Esophagus (tissue), 2 donors: Measurements from ENCODE around the gene ARFRP1. TPM values are rescaled to one million over a fixed set of nuclear protein-coding genes. Genes with fewer than 3 reads are reported as not detected.
A peak's percentile ranks its signal among the peaks of the same experiment; 100 is the strongest.

Experiments used
- H3K27ac ChIP-seq, 2 donors: one replicate each; pipeline ENCODE4 v1.5.1; 2013; ENCODE audit warnings: low read depth in 2 of 2, mild to moderate bottlenecking in 2 of 2, inconsistent platforms in 1 of 2, low read length in 1 of 2, moderate library complexity in 1 of 2
- H3K27me3 ChIP-seq, 2 donors: one replicate each; pipeline ENCODE4 v1.6.1; 2013; ENCODE audit warnings: low read length in 2 of 2, control low read depth in 1 of 2, mild to moderate bottlenecking in 1 of 2; ENCODE audit not compliant: insufficient read depth in 2 of 2, control insufficient read depth in 1 of 2
- H3K36me3 ChIP-seq, 2 donors: one replicate each; pipeline ENCODE4 v1.6.1; 2013; ENCODE audit warnings: low read length in 1 of 2; ENCODE audit not compliant: control insufficient read depth in 2 of 2, insufficient read depth in 2 of 2
- H3K4me1 ChIP-seq, 2 donors: one replicate each; pipeline ENCODE4 v1.6.1; 2013; ENCODE audit warnings: low read length in 1 of 2; ENCODE audit not compliant: control insufficient read depth in 2 of 2, insufficient read depth in 2 of 2
- H3K4me3 ChIP-seq, 2 donors: one replicate each; pipeline ENCODE4 v1.5.1; 2013; ENCODE audit warnings: low read length in 2 of 2, mild to moderate bottlenecking in 2 of 2, low read depth in 1 of 2, moderate library complexity in 1 of 2
- H3K9me3 ChIP-seq, 2 donors: one replicate each; pipeline ENCODE4 v1.6.1; 2013; ENCODE audit warnings: mild to moderate bottlenecking in 2 of 2, low read depth in 1 of 2, low read length in 1 of 2, moderate library complexity in 1 of 2; ENCODE audit not compliant: control insufficient read depth in 2 of 2, insufficient read depth in 1 of 2
- WGBS, 2 donors: extraction: QIAGEN DNeasy Blood & Tissue Kit; methylation state at CpG; one replicate each; pipeline ENCODE4 v1.1.7; 2013; 5-methylcytosine and 5-hydroxymethylcytosine counted together
- polyA plus RNA-seq, 2 donors: library from polyadenylated mRNA; stranded (reverse); fragments of 200-250 nt; gene quantifications; one replicate each; pipeline ENCODE4 v1.2.3, GENCODE V29; 2013
- donor health status: healthy with polysubstance abuse.
- donor health status: Bipolar disorder and iron deficiency.

ARFRP1 gene
- polyA plus RNA-seq, 2 donors: 33.9 to 35.4 TPM

DNA sequence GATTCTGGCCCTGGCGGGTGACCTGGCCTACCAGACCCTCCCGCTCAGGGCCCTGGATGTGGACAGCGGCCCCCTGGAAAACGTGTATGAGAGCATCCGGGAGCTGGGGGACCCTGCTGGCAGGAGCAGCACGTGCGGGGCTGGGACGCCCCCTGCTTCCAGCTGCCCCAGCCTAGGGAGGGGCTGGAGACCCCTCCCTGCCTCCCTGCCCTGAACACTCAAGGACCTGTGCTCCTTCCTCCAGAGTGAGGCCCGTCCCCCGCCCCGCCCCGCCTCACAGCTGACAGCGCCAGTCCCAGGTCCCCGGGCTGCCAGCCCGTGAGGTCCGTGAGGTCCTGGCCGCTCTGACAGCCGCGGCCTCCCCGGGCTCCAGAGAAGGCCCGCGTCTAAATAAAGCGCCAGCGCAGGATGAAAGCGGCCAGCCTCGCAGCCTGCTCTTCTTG lies 30.9 kb upstream of the ARFRP1 start:
- Histone ChIP-seq H3K4me1 (peaks cover 6 to 26% of the 10 kb centered on the region in 2 donors), H3K27me3 (no peaks in the 10 kb centered on the region), H3K36me3 (peaks cover 0 to 32% of the 10 kb centered on the region in 2 donors), H3K9me3 (no peaks in the 10 kb centered on the region), H3K27ac (peak overlapping the region; percentile 62 to 77), H3K4me3 (peak overlapping the region; percentile 42 to 47)
- WGBS, 2 donors: 17 to 22% methylated on average over 25 to 26 of the region's 26 CpGs

- peaks cover 0 to 34% of the 10 kb centered on the region in 2 donors for H3K36me3 ChIP-seq
- H3K9me3 ChIP-seq: no peaks in the 10 kb centered on the region
- 19 to 23% methylated on average over 37 to 43 of the region's 43 CpGs for WGBS, 2 donors
- H3K27ac ChIP-seq: peak overlapping the region in 1 of 2 donors; percentile 77
- peak overlapping the region; percentile 25 to 51 for H3K4me3 ChIP-seq
- H3K4me1 ChIP-seq: peaks cover 6 to 27% of the 10 kb centered on the region in 2 donors
- H3K27me3 ChIP-seq: no peaks in the 10 kb centered on the region
These were observed 30.3 kb upstream of the ARFRP1 start for GRCh38 chr20:63737945-63738686.

- no peaks in the 10 kb centered on the region for H3K9me3 ChIP-seq
- H3K36me3 ChIP-seq: peaks cover 0 to 32% of the 10 kb centered on the region in 2 donors
- H3K4me3 ChIP-seq: peak overlapping the region; percentile 25 to 51
- WGBS, 2 donors: 3 to 13% methylated on average over 15 to 26 of the region's 26 CpGs
- H3K27ac ChIP-seq: peak overlapping the region; percentile 27 to 49
- peaks cover 6 to 31% of the 10 kb centered on the region in 2 donors for H3K4me1 ChIP-seq
- H3K27me3 ChIP-seq: no peaks in the 10 kb centered on the region
These were observed 29.8 kb upstream of the ARFRP1 start for GRCh38 chr20:63737695-63737944.

- no peaks in the 10 kb centered on the region for H3K9me3 ChIP-seq
- H3K27ac ChIP-seq: peak overlapping the region; percentile 27 to 49
- no peaks in the 10 kb centered on the region for H3K27me3 ChIP-seq
- H3K4me1 ChIP-seq: peaks cover 6 to 32% of the 10 kb centered on the region in 2 donors
- H3K4me3 ChIP-seq: peak overlapping the region; percentile 25 to 51
- whole genome bisulfite sequencing, 2 donors: 23 to 28% methylated on average over 29 to 30 of the region's 30 CpGs
- peaks cover 0 to 32% of the 10 kb centered on the region in 2 donors for H3K36me3 ChIP-seq
These were observed 29.3 kb upstream of the ARFRP1 start for GRCh38 chr20:63736893-63737694.

- H3K27me3 ChIP-seq: no peaks in the 10 kb centered on the region
- H3K9me3 ChIP-seq: no peaks in the 10 kb centered on the region
- H3K36me3 ChIP-seq: peaks cover 0 to 35% of the 10 kb centered on the region in 2 donors
- peak within 1 kb of the TSS; percentile 25 to 51 for H3K4me3 ChIP-seq
- 49 to 52% methylated on average over 29 to 31 of the region's 31 CpGs for WGBS, 2 donors
- H3K4me1 ChIP-seq: peaks cover 6 to 34% of the 10 kb centered on the region in 2 donors
- H3K27ac ChIP-seq: peak within 1 kb of the TSS; percentile 38 to 49
These were observed 28.3 kb upstream of the ARFRP1 start, which contains the start of gene LIME1 for GRCh38 chr20:63735859-63736718. LIME1 (plus strand) TSS chr20:63736664; CDS start chr20:63737550, 886 bp downstream.

GRCh38 chr20:63734946-63735858 lies 27.4 kb upstream of the ARFRP1 start:
- Histone ChIP-seq H3K4me1 (peaks cover 6 to 36% of the 10 kb centered on the region in 2 donors), H3K27ac (no peak overlapping the region), H3K9me3 (no peaks in the 10 kb centered on the region), H3K27me3 (no peaks in the 10 kb centered on the region), H3K4me3 (no peak overlapping the region), H3K36me3 (peaks cover 0 to 38% of the 10 kb centered on the region in 2 donors)
- 90 to 91% methylated on average over 48 of the region's 48 CpGs for WGBS, 2 donors

DNA sequence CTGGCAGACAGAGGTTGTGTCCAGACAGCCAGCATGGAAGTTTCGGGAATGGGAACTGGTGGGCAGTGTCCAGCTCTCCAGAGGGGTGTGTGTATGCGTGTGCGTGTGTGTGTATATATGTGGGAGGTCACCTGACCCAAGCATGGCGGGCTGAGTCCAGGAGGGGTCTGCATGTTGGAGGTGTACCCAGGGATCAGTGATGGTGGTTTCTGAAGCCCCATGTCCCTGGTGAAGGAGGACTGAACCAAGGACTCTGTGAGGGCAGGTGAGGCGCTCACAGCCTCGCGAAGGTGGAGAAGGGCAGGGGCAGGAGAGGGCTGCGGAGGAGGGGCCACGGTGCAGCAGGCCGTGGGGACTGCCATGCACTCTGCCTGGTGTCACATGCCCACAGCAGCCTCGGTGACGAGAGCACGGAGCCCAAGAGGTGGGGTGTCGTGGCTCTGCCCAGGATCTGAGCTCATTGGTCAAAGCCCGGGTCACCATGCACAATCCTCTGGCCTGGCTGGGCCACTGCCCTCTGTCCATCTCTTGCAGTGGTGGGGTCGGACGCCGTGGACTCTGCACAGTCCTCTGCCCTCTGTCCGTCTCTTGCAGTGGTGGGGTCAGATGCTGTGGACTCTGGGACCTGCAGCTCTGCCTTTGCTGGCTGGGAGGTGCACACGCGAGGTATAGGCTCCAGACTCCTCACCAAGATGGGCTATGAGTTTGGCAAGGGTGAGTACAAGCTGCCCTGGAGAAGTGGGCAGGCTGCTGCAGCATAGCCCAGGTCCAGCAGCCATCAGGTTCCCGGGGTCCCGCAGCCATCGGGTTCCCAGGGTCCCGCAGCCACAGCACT lies 26.6 kb upstream of the ARFRP1 start:
- no peaks in the 10 kb centered on the region for H3K9me3 ChIP-seq
- no peaks in the 10 kb centered on the region for H3K27me3 ChIP-seq
- H3K27ac ChIP-seq: no peak overlapping the region
- H3K36me3 ChIP-seq: peaks cover 0 to 39% of the 10 kb centered on the region in 2 donors
- 87 to 91% methylated on average over 23 to 25 of the region's 25 CpGs for WGBS, 2 donors
- peaks cover 6 to 36% of the 10 kb centered on the region in 2 donors for H3K4me1 ChIP-seq
- H3K4me3 ChIP-seq: no peak overlapping the region

DNA sequence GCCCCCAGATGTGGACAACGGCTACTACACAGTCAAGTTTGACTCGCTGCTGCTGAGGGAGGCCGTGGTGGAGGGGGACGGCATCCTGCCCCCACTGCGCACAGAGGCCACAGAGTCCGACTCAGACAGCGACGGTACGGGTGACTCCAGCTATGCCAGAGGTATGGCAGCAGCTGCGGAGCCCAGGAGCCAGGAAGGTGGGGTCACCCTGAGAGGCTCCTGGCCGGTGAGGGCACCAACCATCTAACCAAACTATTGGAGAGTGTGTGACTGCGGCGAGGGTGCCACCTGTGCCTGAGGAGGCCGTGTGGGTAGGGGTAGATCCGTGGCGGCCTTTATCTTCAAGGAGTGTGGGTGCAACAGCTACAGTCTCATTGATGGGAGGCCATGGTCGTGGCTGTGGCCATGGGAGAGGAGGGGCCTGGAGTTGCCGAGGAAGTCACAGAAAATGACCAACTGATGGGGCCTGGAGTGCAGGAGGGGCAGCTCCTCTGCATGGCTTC lies 25.9 kb upstream of the ARFRP1 start:
- H3K9me3 ChIP-seq: no peaks in the 10 kb centered on the region
- no peak overlapping the region for H3K4me3 ChIP-seq
- H3K27ac ChIP-seq: no peak overlapping the region
- 92 to 95% methylated on average over 18 of the region's 18 CpGs for WGBS, 2 donors
- H3K27me3 ChIP-seq: no peaks in the 10 kb centered on the region
- peaks cover 4 to 34% of the 10 kb centered on the region in 2 donors for H3K4me1 ChIP-seq
- H3K36me3 ChIP-seq: peaks cover 0 to 39% of the 10 kb centered on the region in 2 donors
